ENCODE results near the gene KLF6.

DNA sequence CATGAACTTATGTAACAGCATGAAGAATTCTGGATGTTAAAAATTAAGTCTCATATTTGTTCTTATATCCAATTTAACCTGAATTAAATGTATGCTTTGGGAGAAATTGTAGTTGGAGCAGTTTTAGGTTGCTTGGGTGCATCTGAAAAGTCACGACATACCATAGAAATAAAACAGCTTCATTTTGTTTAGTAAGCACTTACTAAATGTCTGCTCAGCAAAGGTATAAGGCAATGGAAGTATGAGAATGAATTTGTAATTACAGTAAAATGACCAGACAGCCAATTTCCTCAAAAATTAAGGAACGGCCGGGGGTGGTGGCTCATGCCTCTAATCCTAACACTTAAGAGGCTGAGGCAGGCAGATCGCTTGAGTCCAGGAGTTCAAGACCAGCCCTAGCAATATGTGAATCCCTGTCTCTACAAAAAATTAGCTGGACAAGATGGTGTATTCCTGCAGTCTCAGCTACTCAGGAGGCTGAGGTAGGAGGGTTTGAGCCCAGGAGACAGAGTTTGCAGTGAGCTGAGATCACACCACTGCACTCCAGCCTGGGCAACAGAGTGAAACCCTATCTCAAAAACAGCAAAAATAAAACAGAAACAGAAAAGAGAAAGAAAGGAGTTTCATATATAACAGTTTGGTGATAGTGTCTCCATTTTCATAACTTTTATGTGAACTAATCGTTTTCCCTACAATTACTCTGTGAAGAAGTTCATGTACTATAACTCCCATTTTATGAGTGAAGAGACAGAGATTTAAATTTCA is 47.2 kb upstream of the KLF6 start:
- no peak for TF ChIP-seq CTCF (IDR thresholded peaks at IDR 0.05; ENCODE audit: extremely low read depth in 1 of 2, insufficient read depth in 1 of 2, low read depth in 1 of 2, low read length in 2 of 2)
- no peak for TF ChIP-seq POLR2A (IDR thresholded peaks at IDR 0.05; ENCODE audit: low read depth, low read length)
- TF ChIP-seq POLR2AphosphoS5 (IDR thresholded peaks at IDR 0.05; ENCODE audit: insufficient read depth, low read depth, low read length), result no peak
- TF ChIP-seq JUN (IDR thresholded peaks at IDR 0.05; ENCODE audit: borderline replicate concordance, insufficient read depth, insufficient read length, low read depth), result no peak
- TF ChIP-seq EZH2 (IDR thresholded peaks at IDR 0.05; ENCODE audit: borderline replicate concordance, low read depth, low read length, severe bottlenecking), result no peak
- no peak for TF ChIP-seq MAX (IDR thresholded peaks at IDR 0.05; ENCODE audit: insufficient read depth, insufficient read length)

All from endothelial cell of umbilical vein (primary cell).